COLO829 (cell line): Measurements from ENCODE around the gene ADORA1.

Source experiments
- DNase-seq: peaks from one replicate; pipeline ENCODE4 v3.0.0; 2012; ENCODE audit warnings: low spot score

ADORA1 gene

DNA sequence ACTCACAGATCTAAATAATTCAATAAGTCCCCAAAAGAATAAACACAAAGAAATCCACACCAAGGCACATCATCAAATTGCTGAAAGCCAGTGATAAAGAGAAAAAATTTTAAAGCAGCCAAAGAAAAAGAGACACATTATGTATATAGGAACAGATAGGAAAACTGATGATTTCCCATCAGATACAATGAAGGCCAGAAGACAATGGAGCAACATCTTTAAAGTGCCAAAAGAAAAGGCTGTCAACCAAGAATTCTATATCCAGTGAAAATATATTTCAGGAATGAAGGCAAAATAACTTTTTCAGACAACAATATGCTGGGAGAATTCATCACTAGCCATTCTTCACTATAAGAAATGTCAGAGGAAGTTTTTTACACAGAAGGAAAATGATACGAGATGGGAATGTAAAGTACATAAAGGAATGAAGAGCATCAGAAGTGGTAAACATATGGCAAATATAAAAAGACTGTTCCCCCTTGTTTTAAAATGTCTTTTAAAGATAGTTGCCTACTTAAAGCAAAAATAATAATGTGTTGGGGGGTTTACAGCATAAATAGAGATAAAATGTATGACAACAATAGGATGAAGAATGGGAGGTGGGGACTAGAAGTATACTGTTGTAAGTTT, 32.4 kb upstream of the ADORA1 start:
- DNase-seq: no peak

GRCh38 chr1:203096566-203096965, 31.0 kb upstream of the ADORA1 start:
- DNase-seq: no peak

- DNase-seq: no peak
Observed at GRCh38 chr1:203097001-203097400, 30.5 kb upstream of the ADORA1 start.

DNA sequence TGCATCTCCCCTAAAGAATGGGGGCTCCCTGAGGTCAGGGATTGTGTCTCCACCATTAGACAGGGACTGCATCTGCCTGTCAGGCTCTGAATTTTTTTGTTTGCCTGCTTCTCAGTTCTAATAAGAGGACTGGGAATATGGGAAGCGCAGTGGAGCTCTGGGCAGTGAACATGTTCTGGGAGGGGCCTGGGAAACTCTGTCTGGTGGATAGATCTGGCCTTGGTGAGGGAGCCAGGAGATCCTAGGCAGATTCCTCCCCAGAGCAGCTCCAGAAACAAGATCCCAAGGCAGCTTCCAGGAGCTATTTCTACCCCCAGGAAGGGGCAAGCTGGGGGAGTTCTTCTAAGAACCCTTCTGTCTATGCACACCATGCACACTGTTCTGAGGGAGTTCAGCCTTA, 29.1 kb upstream of the ADORA1 start:
- DNase-seq: no peak

DNA sequence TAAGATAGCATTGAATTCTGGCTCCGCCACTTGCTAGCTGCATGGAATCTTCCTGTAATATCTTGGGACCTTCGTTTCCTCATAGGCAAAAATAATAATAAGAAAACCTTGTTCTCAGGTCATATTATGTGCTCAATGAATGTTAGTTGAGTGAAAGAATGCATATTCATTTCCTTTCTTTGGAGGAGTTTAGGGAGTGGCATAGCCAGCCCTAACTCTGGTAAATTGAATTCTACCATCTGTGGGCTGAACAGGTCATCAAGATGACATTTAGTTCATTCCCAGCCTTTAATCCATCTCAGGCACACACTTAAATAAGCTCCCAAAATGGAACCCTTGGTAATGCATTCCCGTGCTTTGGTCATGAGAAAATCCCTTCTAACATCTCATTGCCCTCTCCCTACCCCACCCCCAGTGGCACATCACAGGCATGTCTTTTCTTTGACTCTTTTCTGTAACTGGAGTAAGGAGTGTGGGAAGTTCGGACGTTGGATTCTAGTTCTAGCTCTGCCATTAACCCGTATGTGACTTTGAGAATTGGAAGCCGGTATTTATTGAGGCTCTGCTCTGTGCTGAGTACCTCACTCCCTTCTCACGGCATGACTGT, 28.5 kb upstream of the ADORA1 start:
- DNase-seq: no peak

GRCh38 chr1:203099805-203100515, 27.6 kb upstream of the ADORA1 start:
- DNase-seq: no peak

GRCh38 chr1:203100516-203100869, 27.0 kb upstream of the ADORA1 start:
- no peak for DNase-seq

DNA sequence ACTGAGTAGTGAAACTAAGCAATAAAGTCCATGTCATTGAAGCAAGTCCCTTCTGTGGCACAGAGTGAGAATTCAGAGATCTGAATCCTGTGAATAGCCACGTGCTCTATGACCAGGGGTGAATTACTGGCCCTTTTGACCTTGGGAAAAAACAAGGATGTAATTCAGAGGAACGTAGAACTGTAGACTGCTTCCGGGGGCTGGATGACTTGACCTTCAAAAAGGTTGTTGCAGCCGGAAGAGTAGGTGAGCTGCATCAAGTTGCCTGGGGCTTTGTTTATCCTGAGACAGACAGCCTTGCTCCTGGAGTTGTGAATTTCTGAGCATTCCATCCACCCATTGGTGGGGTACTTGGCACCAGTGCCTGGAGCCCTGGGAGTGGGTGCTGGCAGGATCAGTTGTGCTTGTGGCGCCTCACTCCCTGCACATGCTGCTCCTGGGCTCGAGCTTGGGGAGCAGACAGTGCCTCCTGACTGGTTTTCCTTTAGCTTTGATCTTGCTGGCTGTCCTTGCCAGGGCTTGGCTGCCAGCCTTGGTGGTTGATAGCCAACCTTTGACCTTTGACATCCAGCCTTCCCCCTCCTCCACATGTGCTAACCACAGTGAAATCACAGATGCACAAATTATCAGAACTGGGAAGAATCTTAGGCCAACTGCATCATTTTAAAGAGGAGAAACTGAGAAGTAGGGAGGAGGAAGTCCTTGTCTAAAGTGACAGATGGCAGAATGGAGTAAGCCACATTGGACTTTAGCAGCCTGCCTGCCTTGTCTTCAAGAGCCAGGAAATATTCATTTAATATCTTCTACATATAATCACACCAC, 25.5 kb upstream of the ADORA1 start:
- DNase-seq: no peak

- no peak for DNase-seq
Observed at GRCh38 chr1:203103216-203103615, 24.3 kb upstream of the ADORA1 start.

DNA sequence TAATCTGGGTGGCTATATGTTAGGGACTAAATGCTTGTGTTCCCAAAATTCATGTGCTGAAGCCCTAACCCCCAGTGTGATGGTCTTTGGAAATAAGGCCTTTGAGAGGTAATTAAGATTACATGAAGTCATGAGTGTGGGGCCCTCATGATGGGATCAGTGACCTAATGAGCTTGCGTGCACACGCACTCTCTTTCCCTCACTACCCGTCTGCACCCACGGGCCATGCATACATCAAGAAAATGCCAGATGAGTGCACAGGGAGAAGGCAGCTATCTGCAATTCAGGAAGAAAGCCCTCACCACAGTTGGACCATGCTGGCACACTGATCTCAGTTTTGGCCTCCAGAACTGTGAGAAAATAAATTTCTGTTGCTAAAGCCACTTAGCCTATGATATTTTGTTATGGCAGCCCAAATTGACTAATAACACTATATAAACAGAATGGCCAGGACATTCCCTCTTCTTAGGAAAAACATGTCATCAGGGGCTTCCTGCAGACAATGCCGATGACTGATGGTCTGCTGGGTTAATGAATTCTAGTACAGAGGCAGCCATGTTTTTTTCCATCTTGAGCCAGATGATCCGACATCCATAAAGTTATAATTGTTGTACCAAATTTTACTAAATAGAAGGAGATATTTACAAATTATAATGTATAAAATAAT, 23.6 kb upstream of the ADORA1 start:
- no peak for DNase-seq

DNA sequence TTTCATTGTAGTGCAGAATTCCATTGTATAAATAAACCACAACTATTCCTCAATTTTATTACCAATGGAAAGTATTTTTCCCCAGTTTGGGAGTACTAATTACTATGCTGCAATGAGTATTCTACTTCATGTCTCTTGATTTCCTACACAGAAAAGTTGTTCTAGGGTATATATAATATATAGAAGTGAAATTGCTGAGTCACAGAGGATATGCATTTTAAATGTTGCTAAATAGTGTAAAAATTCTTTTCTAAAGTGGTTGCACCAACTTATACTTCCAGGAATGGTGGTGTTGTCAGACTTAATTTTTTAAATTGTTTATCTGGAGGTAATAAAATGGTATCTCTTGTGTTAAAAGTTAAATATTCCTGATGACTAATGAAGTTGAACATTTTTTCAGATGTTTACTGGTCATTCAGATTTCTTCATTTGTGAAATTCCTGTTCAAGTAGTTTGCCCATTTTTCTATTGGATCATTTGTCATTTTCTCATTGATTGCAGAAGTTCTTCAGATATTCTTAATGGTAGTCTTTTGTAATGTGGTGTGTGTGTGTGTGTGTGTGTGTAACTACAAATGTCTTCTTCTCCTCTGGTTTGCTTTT, 22.6 kb upstream of the ADORA1 start:
- DNase-seq: no peak

DNA sequence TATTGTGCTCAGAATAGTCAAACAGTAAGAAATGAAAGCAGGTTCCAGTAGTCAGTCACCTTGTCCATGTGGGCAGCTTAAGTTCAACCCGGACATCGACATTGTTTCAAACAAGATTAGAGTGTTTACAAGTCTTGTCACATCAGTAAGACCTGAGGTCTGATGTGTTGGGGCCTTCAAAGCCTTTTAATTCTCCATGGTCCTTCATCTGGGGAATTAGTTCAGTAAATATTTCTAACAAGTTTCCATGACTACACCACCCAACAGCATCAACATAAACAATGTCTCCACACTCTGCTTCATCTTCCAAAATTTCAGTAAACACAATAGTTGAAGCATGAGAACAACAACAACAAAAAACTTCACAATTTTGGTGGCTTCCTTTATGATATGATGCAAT, 15.1 kb upstream of the ADORA1 start:
- no peak for DNase-seq

- no peak for DNase-seq
Observed at GRCh38 chr1:203113308-203113707, 14.2 kb upstream of the ADORA1 start.

GRCh38 chr1:203114202-203114601, 13.3 kb upstream of the ADORA1 start:
- DNase-seq: no peak

- DNase-seq: no peak
Observed at GRCh38 chr1:203116091-203116820, 11.3 kb upstream of the ADORA1 start.

- DNase-seq: peak; percentile 86
Observed at GRCh38 chr1:203117611-203118575, 9.6 kb upstream of the ADORA1 start.

GRCh38 chr1:203120325-203121153, 7.0 kb upstream of the ADORA1 start:
- DNase-seq: no peak

DNA sequence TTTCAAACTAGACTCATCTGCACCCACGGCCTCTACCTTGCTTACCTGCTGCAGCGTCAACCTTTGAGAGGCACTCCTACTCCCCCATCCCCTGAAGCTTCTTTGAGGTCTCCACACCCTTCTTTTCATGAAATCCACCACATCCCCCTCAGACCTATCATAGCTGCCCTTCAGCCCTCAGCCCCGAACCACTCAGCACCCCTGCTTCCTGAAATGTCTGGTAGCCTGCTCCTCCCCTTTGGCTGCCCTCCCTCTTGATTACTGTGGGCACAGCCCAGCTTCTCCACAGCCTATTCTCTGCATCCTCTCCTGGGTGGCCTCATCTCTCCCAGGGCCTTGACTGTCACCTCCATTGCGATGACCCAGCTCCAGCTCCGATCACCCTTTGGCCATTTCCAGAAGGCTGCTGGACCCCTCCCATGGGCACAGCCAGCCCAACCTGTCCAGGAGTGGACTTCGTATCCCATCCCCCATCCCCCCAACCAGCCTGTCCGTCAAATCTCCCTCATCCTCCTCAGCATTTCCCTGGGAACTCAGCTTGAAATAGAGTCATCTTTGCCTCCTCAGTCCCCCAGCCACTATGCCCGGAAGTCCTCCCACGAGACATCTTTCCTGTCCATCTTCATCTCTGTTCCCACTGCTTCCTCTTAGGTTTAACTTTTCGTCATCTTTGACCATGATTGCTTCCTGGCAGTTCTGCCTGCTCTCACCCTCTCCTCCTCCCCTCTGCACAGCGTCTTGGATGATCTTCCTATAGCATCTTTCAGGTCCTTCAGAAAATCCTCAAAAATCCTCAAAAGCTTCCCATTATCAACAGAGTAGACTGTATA, 6.1 kb upstream of the ADORA1 start:
- no peak for DNase-seq
